ENCODE measurements around the gene PPP1R15B. TPM values are rescaled to one million over a fixed set of nuclear protein-coding genes. Genes with fewer than 3 reads are reported as not detected.

The PPP1R15B gene
- total RNA-seq, 1 donor from 2014 or later: 43.2 TPM

GRCh38 chr1:204377800-204378668 is 33.6 kb downstream of the PPP1R15B start:
- peaks cover 7% of the 10 kb centered on the region for H3K27me3 Mint-ChIP-seq (ENCODE audit: unreplicated experiment)
- DNase-seq (ENCODE audit: low spot score): peak; percentile 41
- H3K4me3 Mint-ChIP-seq (ENCODE audit: unreplicated experiment): peak overlapping the region; percentile 83
- TF ChIP-seq, protein P1, sequence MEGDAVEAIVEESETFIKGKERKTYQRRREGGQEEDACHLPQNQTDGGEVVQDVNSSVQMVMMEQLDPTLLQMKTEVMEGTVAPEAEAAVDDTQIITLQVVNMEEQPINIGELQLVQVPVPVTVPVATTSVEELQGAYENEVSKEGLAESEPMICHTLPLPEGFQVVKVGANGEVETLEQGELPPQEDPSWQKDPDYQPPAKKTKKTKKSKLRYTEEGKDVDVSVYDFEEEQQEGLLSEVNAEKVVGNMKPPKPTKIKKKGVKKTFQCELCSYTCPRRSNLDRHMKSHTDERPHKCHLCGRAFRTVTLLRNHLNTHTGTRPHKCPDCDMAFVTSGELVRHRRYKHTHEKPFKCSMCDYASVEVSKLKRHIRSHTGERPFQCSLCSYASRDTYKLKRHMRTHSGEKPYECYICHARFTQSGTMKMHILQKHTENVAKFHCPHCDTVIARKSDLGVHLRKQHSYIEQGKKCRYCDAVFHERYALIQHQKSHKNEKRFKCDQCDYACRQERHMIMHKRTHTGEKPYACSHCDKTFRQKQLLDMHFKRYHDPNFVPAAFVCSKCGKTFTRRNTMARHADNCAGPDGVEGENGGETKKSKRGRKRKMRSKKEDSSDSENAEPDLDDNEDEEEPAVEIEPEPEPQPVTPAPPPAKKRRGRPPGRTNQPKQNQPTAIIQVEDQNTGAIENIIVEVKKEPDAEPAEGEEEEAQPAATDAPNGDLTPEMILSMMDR (IDR thresholded peaks at IDR 0.05; ENCODE audit: unreplicated experiment): no peak
- H3K27ac Mint-ChIP-seq (ENCODE audit: unreplicated experiment): no peak overlapping the region
- H3K36me3 Mint-ChIP-seq (ENCODE audit: low read depth, unreplicated experiment): no peaks in the 10 kb centered on the region
- H3K4me1 Mint-ChIP-seq (ENCODE audit: unreplicated experiment): peaks cover 4% of the 10 kb centered on the region
- H3K9me3 Mint-ChIP-seq (ENCODE audit: unreplicated experiment): no peaks in the 10 kb centered on the region

GRCh38 chr1:204376919-204377799 is 34.5 kb downstream of the PPP1R15B start:
- Mint-ChIP-seq H3K27me3 (ENCODE audit: unreplicated experiment) (peaks cover 7% of the 10 kb centered on the region), H3K36me3 (ENCODE audit: low read depth, unreplicated experiment) (no peaks in the 10 kb centered on the region), H3K4me1 (ENCODE audit: unreplicated experiment) (peaks cover 4% of the 10 kb centered on the region), H3K27ac (ENCODE audit: unreplicated experiment) (no peak overlapping the region), H3K9me3 (ENCODE audit: unreplicated experiment) (no peaks in the 10 kb centered on the region), H3K4me3 (ENCODE audit: unreplicated experiment) (peak overlapping the region; percentile 62)
- no peak for DNase-seq (ENCODE audit: low spot score)
- TF ChIP-seq, protein P1 (IDR thresholded peaks at IDR 0.05; ENCODE audit: unreplicated experiment): no peak

GRCh38 chr1:204376465-204376864 is 35.2 kb downstream of the PPP1R15B start:
- H3K4me1 Mint-ChIP-seq (ENCODE audit: unreplicated experiment): peaks cover 4% of the 10 kb centered on the region
- TF ChIP-seq, protein P1 (IDR thresholded peaks at IDR 0.05; ENCODE audit: unreplicated experiment): no peak
- H3K9me3 Mint-ChIP-seq (ENCODE audit: unreplicated experiment): no peaks in the 10 kb centered on the region
- no peak overlapping the region for H3K4me3 Mint-ChIP-seq (ENCODE audit: unreplicated experiment)
- H3K36me3 Mint-ChIP-seq (ENCODE audit: low read depth, unreplicated experiment): no peaks in the 10 kb centered on the region
- H3K27ac Mint-ChIP-seq (ENCODE audit: unreplicated experiment): no peak overlapping the region
- peaks cover 7% of the 10 kb centered on the region for H3K27me3 Mint-ChIP-seq (ENCODE audit: unreplicated experiment)
- DNase-seq (ENCODE audit: low spot score): no peak

DNA sequence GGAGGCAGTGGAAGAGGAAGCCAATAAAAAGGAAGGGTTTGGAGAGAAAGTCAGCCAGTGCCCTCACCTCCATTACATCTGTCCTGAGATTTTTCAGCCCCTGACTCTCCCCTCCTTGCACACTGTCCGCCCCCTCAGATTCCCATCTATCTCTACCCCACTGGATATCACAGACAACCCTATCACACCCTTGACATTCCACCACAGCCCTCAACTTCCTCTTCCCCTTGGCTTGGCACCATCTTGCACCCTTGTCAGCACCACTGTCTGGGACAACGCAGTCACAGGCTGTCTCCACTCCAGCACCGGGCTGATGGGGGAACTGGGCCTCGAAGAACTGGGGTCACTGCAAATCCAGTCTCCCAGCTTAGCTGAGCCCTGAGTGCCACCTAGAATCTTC is 37.7 kb downstream of the PPP1R15B start:
- Mint-ChIP-seq H3K4me3 (ENCODE audit: unreplicated experiment) (no peak overlapping the region), H3K27ac (ENCODE audit: unreplicated experiment) (no peak overlapping the region), H3K36me3 (ENCODE audit: low read depth, unreplicated experiment) (no peaks in the 10 kb centered on the region), H3K9me3 (ENCODE audit: unreplicated experiment) (no peaks in the 10 kb centered on the region), H3K4me1 (ENCODE audit: unreplicated experiment) (peaks cover 8% of the 10 kb centered on the region), H3K27me3 (ENCODE audit: unreplicated experiment) (peaks cover 4% of the 10 kb centered on the region)
- no peak for DNase-seq (ENCODE audit: low spot score)
- TF ChIP-seq, protein P1 (IDR thresholded peaks at IDR 0.05; ENCODE audit: unreplicated experiment): no peak

All from endothelial cell (in vitro differentiated cells).